Measurements from ENCODE around the gene STOX1.
"Not testable (repeated sequence)": the region's sequence is repeated elsewhere in the genome, so short reads cannot be mapped to it uniquely, and the experiment has no call there.

The STOX1 gene

GRCh38 chr10:68829521-68829920 is 2.2 kb downstream of the STOX1 start:
- no peaks in the 10 kb centered on the region for H3K36me3 ChIP-seq (ENCODE audit: insufficient read depth, low read length)
- H3K27ac ChIP-seq (ENCODE audit: low read depth, low read length): no peak overlapping the region
- peaks cover 16% of the 10 kb centered on the region for H3K27me3 ChIP-seq (ENCODE audit: insufficient read depth, low read length)
- no peaks in the 10 kb centered on the region for H3K4me1 ChIP-seq (ENCODE audit: control insufficient read depth, insufficient read depth, low read length, unreplicated experiment)
- no peak overlapping the region for H2AFZ ChIP-seq (ENCODE audit: low read length, unreplicated experiment)
- no peaks in the 10 kb centered on the region for H3K79me2 ChIP-seq (ENCODE audit: control insufficient read depth, insufficient read depth, low read length, unreplicated experiment)
- H3K4me3 ChIP-seq (ENCODE audit: low read depth, low read length): no peak overlapping the region

DNA sequence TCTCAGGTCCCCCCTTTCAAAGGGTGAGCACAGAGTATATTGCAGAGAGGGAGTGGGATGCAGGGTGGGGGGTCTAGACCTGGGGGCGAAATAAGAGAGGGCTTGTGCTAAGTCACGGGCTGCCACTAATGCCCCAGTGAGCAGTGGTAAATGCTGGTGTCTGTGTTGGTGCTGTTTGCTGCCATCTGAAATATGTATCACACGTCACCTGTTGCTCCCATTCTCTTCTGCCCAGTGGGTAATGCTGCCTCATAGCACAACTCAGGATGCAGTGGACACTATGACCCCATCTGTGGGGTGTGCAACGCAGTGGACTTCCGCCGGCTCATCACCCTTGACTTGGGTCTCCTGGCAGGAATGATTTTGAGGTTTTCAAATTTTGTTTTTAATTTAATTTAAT is 2.6 kb downstream of the STOX1 start:
- no peak overlapping the region for H3K27ac ChIP-seq (ENCODE audit: low read depth, low read length)
- no peaks in the 10 kb centered on the region for H3K36me3 ChIP-seq (ENCODE audit: insufficient read depth, low read length)
- H3K79me2 ChIP-seq (ENCODE audit: control insufficient read depth, insufficient read depth, low read length, unreplicated experiment): no peaks in the 10 kb centered on the region
- no peaks in the 10 kb centered on the region for H3K4me1 ChIP-seq (ENCODE audit: control insufficient read depth, insufficient read depth, low read length, unreplicated experiment)
- no peak overlapping the region for H2AFZ ChIP-seq (ENCODE audit: low read length, unreplicated experiment)
- no peak overlapping the region for H3K4me3 ChIP-seq (ENCODE audit: low read depth, low read length)
- peaks cover 16% of the 10 kb centered on the region for H3K27me3 ChIP-seq (ENCODE audit: insufficient read depth, low read length)

DNA sequence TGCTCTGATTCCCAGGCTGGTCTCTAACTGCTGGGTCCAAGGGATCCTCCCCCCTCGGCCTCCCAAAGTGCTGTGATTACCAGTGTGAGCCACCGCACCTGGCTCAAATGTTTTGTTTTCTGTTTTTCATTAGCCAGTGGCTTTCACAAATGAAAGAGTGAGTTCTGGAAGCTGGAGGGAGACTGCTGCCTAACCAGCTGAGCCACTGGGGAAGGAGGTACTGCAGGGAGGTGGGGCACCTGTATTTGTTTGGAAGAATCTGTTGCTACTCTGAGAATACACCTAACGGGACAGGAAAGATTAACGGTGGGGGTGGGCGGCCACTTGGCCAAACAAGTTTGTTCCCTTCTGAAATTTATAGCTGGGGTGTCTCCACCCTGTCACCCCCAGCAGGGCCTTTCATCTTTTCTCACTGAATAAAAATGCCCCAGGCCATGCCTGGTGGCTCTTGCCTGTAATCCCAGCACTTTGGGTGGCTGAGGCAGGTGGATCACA is 4.7 kb downstream of the STOX1 start:
- Histone ChIP-seq H3K27ac (ENCODE audit: low read depth, low read length) (no peak overlapping the region), H3K4me3 (ENCODE audit: low read depth, low read length) (no peak overlapping the region), H3K79me2 (ENCODE audit: control insufficient read depth, insufficient read depth, low read length, unreplicated experiment) (no peaks in the 10 kb centered on the region), H3K27me3 (ENCODE audit: insufficient read depth, low read length) (peaks cover 16% of the 10 kb centered on the region), H2AFZ (ENCODE audit: low read length, unreplicated experiment) (no peak overlapping the region), H3K36me3 (ENCODE audit: insufficient read depth, low read length) (no peaks in the 10 kb centered on the region), H3K4me1 (ENCODE audit: control insufficient read depth, insufficient read depth, low read length, unreplicated experiment) (no peaks in the 10 kb centered on the region)

- Histone ChIP-seq H3K79me2 (ENCODE audit: control insufficient read depth, insufficient read depth, low read length, unreplicated experiment) (no peaks in the 10 kb centered on the region), H3K36me3 (ENCODE audit: insufficient read depth, low read length) (no peaks in the 10 kb centered on the region), H3K4me3 (ENCODE audit: low read depth, low read length) (no peak overlapping the region), H3K27me3 (ENCODE audit: insufficient read depth, low read length) (peaks cover 16% of the 10 kb centered on the region), H3K27ac (ENCODE audit: low read depth, low read length) (no peak overlapping the region), H3K4me1 (ENCODE audit: control insufficient read depth, insufficient read depth, low read length, unreplicated experiment) (no peaks in the 10 kb centered on the region), H2AFZ (ENCODE audit: low read length, unreplicated experiment) (no peak overlapping the region)
Observed at GRCh38 chr10:68832601-68833000, 5.3 kb downstream of the STOX1 start.

GRCh38 chr10:68837626-68838322 is 10.4 kb downstream of the STOX1 start:
- H3K36me3 ChIP-seq (ENCODE audit: insufficient read depth, low read length): no peaks in the 10 kb centered on the region
- no peak overlapping the region for H2AFZ ChIP-seq (ENCODE audit: low read length, unreplicated experiment)
- H3K79me2 ChIP-seq (ENCODE audit: control insufficient read depth, insufficient read depth, low read length, unreplicated experiment): no peaks in the 10 kb centered on the region
- H3K4me1 ChIP-seq (ENCODE audit: control insufficient read depth, insufficient read depth, low read length, unreplicated experiment): no peaks in the 10 kb centered on the region
- H3K4me3 ChIP-seq (ENCODE audit: low read depth, low read length): no peak overlapping the region
- no peak overlapping the region for H3K27ac ChIP-seq (ENCODE audit: low read depth, low read length)
- no peaks in the 10 kb centered on the region for H3K27me3 ChIP-seq (ENCODE audit: insufficient read depth, low read length)

- H3K4me1 ChIP-seq (ENCODE audit: control insufficient read depth, insufficient read depth, low read length, unreplicated experiment); H3K79me2 ChIP-seq (ENCODE audit: control insufficient read depth, insufficient read depth, low read length, unreplicated experiment); H3K27me3 ChIP-seq (ENCODE audit: insufficient read depth, low read length); H3K36me3 ChIP-seq (ENCODE audit: insufficient read depth, low read length); H2AFZ ChIP-seq (ENCODE audit: low read length, unreplicated experiment); H3K4me3 ChIP-seq (ENCODE audit: low read depth, low read length); H3K27ac ChIP-seq (ENCODE audit: low read depth, low read length): not testable (repeated sequence)
Observed at GRCh38 chr10:68840650-68841049, 13.3 kb downstream of the STOX1 start.

DNA sequence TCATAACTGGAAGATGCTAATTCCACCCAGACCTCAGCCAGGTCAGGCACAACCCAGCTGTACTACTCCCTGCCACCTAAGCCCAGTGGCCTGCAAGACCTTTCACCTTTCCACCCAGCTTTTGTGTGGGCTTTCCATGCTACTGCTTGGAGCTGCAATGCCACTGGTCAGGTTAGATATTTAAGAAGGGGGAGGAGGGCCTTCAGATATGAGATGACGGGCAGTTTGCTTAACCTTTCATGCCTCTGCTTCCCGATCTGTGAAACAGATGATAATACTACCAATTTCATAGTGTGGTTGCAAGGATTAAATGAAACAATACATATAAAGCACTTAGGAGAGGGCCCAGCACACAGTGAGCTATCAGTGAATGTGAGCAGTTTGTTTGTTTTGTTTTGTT is 20.9 kb downstream of the STOX1 start:
- Histone ChIP-seq H3K36me3 (ENCODE audit: insufficient read depth, low read length) (no peaks in the 10 kb centered on the region), H3K79me2 (ENCODE audit: control insufficient read depth, insufficient read depth, low read length, unreplicated experiment) (no peaks in the 10 kb centered on the region), H3K27me3 (ENCODE audit: insufficient read depth, low read length) (no peaks in the 10 kb centered on the region), H3K27ac (ENCODE audit: low read depth, low read length) (no peak overlapping the region), H3K4me3 (ENCODE audit: low read depth, low read length) (no peak overlapping the region), H2AFZ (ENCODE audit: low read length, unreplicated experiment) (no peak overlapping the region), H3K4me1 (ENCODE audit: control insufficient read depth, insufficient read depth, low read length, unreplicated experiment) (no peaks in the 10 kb centered on the region)

DNA sequence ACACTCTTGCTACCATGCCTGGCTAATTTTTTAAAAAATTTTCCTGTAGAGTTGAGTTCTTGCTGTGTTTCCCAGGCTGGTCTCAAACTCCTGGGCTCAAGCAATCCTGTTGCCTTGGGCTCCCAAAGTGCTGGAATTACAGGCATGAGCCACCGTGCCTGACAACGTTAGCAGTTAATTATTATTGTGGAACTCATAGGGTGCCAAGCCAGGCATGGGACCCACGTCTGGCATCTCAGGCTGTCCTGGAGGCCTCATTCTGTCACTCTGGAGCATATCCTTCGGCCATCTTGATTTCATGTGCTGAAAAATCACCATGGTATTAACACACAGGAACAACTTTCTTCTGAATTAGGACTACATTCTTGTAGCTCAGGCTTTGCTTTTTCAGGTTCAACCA is 21.5 kb downstream of the STOX1 start:
- H3K36me3 ChIP-seq (ENCODE audit: insufficient read depth, low read length): no peaks in the 10 kb centered on the region
- H2AFZ ChIP-seq (ENCODE audit: low read length, unreplicated experiment): no peak overlapping the region
- H3K4me1 ChIP-seq (ENCODE audit: control insufficient read depth, insufficient read depth, low read length, unreplicated experiment): no peaks in the 10 kb centered on the region
- no peaks in the 10 kb centered on the region for H3K79me2 ChIP-seq (ENCODE audit: control insufficient read depth, insufficient read depth, low read length, unreplicated experiment)
- no peaks in the 10 kb centered on the region for H3K27me3 ChIP-seq (ENCODE audit: insufficient read depth, low read length)
- no peak overlapping the region for H3K27ac ChIP-seq (ENCODE audit: low read depth, low read length)
- H3K4me3 ChIP-seq (ENCODE audit: low read depth, low read length): no peak overlapping the region

DNA sequence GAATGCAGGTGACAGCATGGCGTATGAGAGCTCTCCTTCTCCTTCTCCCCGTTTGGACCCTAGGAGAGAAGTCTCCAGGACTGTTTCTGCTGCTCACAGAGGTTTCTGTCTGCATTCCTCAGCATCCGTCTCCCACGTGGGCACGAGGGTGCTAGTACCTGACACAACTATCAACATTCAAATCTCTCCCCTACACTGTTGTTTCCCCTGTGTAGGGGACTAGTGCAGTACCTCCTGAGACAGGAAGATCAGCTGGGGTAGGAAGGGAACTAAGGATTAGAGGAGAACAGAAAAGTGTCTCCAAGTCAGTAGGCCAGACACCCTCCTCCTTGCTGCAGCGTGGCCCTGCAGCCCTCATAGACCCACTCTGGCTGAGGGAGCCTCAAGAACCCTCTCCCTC is 29.0 kb downstream of the STOX1 start:
- Histone ChIP-seq H2AFZ (ENCODE audit: low read length, unreplicated experiment) (no peak overlapping the region), H3K27ac (ENCODE audit: low read depth, low read length) (no peak overlapping the region)

DNA sequence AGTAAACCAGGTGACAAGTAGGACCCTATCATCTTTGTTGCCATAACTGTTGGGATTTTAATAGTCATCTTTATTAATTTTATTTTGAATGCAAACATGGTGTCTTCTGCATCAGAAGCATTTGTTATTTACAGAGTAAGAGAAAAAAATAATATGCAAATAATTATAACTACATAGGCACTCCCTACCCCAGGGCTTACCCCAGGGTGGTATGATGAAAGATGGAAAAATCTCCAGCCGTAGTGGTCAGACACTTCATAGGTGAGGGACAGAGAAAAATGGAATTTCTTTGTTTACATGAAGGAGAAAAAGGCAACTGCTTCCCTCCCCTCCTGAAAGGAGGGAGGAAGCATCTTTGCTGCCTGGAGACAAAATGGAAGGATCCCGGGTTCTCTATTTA is 29.7 kb downstream of the STOX1 start:
- Histone ChIP-seq H3K4me3 (ENCODE audit: low read depth, low read length) (no peak overlapping the region), H3K36me3 (ENCODE audit: insufficient read depth, low read length) (no peaks in the 10 kb centered on the region), H3K4me1 (ENCODE audit: control insufficient read depth, insufficient read depth, low read length, unreplicated experiment) (no peaks in the 10 kb centered on the region), H2AFZ (ENCODE audit: low read length, unreplicated experiment) (no peak overlapping the region), H3K27me3 (ENCODE audit: insufficient read depth, low read length) (peaks cover 8% of the 10 kb centered on the region; the same call in 1 of the 2 replicates), H3K27ac (ENCODE audit: low read depth, low read length) (no peak overlapping the region), H3K79me2 (ENCODE audit: control insufficient read depth, insufficient read depth, low read length, unreplicated experiment) (no peaks in the 10 kb centered on the region)

More for the DNA sequence above, 29.0 kb downstream of the STOX1 start:
- no peak overlapping the region for H3K4me3 ChIP-seq (ENCODE audit: low read depth, low read length)
- H3K4me1 ChIP-seq (ENCODE audit: control insufficient read depth, insufficient read depth, low read length, unreplicated experiment): no peaks in the 10 kb centered on the region
- H3K27me3 ChIP-seq (ENCODE audit: insufficient read depth, low read length): peaks cover 8% of the 10 kb centered on the region; the same call in 1 of the 2 replicates
- no peaks in the 10 kb centered on the region for H3K36me3 ChIP-seq (ENCODE audit: insufficient read depth, low read length)
- H3K79me2 ChIP-seq (ENCODE audit: control insufficient read depth, insufficient read depth, low read length, unreplicated experiment): no peaks in the 10 kb centered on the region

GRCh38 chr10:68861253-68861652 is 33.9 kb downstream of the STOX1 start:
- Histone ChIP-seq H3K4me3 (ENCODE audit: low read depth, low read length) (no peak overlapping the region), H3K4me1 (ENCODE audit: control insufficient read depth, insufficient read depth, low read length, unreplicated experiment) (no peaks in the 10 kb centered on the region), H3K27ac (ENCODE audit: low read depth, low read length) (no peak overlapping the region), H3K27me3 (ENCODE audit: insufficient read depth, low read length) (peaks cover 8% of the 10 kb centered on the region; the same call in 1 of the 2 replicates), H3K79me2 (ENCODE audit: control insufficient read depth, insufficient read depth, low read length, unreplicated experiment) (no peaks in the 10 kb centered on the region), H2AFZ (ENCODE audit: low read length, unreplicated experiment) (no peak overlapping the region), H3K36me3 (ENCODE audit: insufficient read depth, low read length) (no peaks in the 10 kb centered on the region)
